AG09309 (cell line): ENCODE results near the gene ZNF839.

ENCODE experiments used
- DNase-seq: peaks from one replicate; pipeline ENCODE4 v3.0.0-alpha.2; 2010; ENCODE audit warnings: low read depth
- H3K4me3 ChIP-seq: 2 replicates; pipeline ENCODE4 v1.5.1; 2011; ENCODE audit warnings: mild to moderate bottlenecking, low read depth, low read length, moderate library complexity; ENCODE audit not compliant: control insufficient read depth
- CTCF ChIP-seq: IDR thresholded peaks from 2 replicates; pipeline ENCODE4 v1.5.1; 2011; ENCODE audit warnings: mild to moderate bottlenecking, low read depth, low read length, inconsistent platforms; ENCODE audit not compliant: insufficient read depth, control insufficient read depth; ENCODE audit errors: missing control alignments

The ZNF839 gene

GRCh38 chr14:102304611-102305506 is 14.7 kb upstream of the ZNF839 start, which contains the start of gene MOK:
Gene MOK, minus strand, starts transcription at chr14:102305164. Its CDS starts 196 bp downstream, at chr14:102304968.
- H3K4me3 ChIP-seq, result peak within 1 kb of the TSS; percentile 92
- DNase-seq, result peak; percentile 87
- TF ChIP-seq CTCF, result no peak

GRCh38 chr14:102314242-102315011 is 5.1 kb upstream of the ZNF839 start:
- no peak for DNase-seq
- TF ChIP-seq CTCF, result peak; percentile 95

GRCh38 chr14:102315121-102315520 is 4.4 kb upstream of the ZNF839 start:
- TF ChIP-seq CTCF, result no peak
- DNase-seq, result no peak
- no peak overlapping the region for H3K4me3 ChIP-seq

More at GRCh38 chr14:102314242-102315011, 5.1 kb upstream of the ZNF839 start:
- peak overlapping the region; percentile 50 for H3K4me3 ChIP-seq

- TF ChIP-seq CTCF, result no peak
Observed at GRCh38 chr14:102316338-102316742, 3.2 kb upstream of the ZNF839 start.

GRCh38 chr14:102316743-102317563 is 2.6 kb upstream of the ZNF839 start:
- TF ChIP-seq CTCF, result peak; percentile 80
- peak overlapping the region; percentile 45 for H3K4me3 ChIP-seq
- DNase-seq, result peak; percentile 72

More at GRCh38 chr14:102316338-102316742, 3.2 kb upstream of the ZNF839 start:
- DNase-seq, result no peak
- peak overlapping the region; percentile 20 for H3K4me3 ChIP-seq
